Measurements from ENCODE around the gene GFY. TPM values are rescaled to one million over a fixed set of nuclear protein-coding genes. Genes with fewer than 3 reads are reported as not detected.

GFY gene
- total and polyA plus RNA-seq, 2 experiments from 2014 or later = 1.8 to 8.4 TPM

DNA sequence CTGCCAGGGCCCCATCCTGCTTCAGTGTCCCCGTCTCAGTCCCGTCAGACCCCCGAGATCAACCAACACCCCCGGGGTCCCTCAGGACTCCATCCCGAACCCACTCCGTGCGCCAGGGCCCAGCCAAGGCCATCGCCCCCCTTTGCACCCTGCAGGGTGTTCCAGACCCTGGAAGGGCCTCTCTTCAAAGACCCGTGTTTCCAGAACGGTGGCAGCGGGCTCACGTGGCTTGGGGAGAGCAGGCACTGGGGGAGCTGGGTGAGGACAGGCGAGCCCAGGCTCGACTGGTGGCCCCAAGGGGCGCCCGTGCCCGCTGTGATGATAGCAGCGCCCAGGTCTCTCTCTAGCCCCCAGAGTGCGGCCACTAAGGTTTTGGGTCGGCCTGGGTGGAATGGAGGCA lies 35.8 kb upstream of the GFY start:
- Histone ChIP-seq H3K27ac (no peak overlapping the region), H3K27me3 (no peaks in the 10 kb centered on the region), H3K36me3 (no peaks in the 10 kb centered on the region), H3K9me3 (ENCODE audit: low read depth) (no peaks in the 10 kb centered on the region), H3K4me3 (no peak overlapping the region), H3K4me1 (ENCODE audit: low read depth) (no peaks in the 10 kb centered on the region)
- TF ChIP-seq, protein P1, sequence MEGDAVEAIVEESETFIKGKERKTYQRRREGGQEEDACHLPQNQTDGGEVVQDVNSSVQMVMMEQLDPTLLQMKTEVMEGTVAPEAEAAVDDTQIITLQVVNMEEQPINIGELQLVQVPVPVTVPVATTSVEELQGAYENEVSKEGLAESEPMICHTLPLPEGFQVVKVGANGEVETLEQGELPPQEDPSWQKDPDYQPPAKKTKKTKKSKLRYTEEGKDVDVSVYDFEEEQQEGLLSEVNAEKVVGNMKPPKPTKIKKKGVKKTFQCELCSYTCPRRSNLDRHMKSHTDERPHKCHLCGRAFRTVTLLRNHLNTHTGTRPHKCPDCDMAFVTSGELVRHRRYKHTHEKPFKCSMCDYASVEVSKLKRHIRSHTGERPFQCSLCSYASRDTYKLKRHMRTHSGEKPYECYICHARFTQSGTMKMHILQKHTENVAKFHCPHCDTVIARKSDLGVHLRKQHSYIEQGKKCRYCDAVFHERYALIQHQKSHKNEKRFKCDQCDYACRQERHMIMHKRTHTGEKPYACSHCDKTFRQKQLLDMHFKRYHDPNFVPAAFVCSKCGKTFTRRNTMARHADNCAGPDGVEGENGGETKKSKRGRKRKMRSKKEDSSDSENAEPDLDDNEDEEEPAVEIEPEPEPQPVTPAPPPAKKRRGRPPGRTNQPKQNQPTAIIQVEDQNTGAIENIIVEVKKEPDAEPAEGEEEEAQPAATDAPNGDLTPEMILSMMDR (IDR thresholded peaks at IDR 0.05; ENCODE audit: low read depth, low read length) = no peak
- DNase-seq (ENCODE audit: low read depth in 1 of 2, low spot score in 1 of 2) = no peak

DNA sequence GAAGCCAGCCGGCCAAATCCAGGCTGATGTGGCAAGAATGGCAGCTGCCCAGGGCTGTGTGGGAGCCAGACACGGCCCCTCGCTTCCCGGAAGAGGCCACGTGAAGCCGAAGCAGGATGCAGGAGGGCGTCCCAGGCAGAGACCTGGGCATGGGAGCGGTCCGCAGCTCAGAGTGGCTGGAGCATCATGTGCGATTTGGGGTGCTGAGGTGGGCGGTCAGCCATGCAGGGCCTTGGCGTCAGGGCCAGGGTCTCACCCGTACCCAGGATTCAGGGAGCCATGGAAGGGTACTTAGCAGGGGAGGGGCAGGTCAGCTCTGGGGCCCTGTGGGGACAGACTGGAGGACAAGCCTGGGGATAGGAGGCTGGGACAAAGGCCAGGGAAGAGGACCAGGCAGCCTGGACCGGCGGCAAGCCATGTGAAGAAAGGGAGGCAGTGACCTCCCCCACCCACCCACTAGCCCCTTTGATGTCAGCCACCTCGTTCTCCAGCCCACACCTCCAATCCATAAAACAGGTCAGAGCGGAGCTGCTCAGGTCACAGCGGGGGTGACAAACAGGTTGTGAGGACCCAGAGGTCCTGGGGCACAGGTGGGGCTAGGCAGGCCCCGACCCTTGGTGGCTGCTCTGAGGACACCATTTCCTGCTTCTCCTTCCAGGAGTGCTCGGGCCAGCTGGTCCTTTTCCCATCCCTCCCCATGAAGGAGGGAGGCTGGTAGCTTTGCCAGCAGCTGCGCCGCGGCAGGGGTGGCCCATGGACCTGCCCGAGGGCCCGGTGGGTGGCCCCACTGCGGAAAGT lies 34.9 kb upstream of the GFY start:
- Histone ChIP-seq H3K27me3 (no peaks in the 10 kb centered on the region), H3K36me3 (no peaks in the 10 kb centered on the region), H3K4me3 (no peak overlapping the region), H3K27ac (no peak overlapping the region), H3K4me1 (ENCODE audit: low read depth) (no peaks in the 10 kb centered on the region), H3K9me3 (ENCODE audit: low read depth) (no peaks in the 10 kb centered on the region)
- DNase-seq (ENCODE audit: low read depth in 1 of 2, low spot score in 1 of 2) = no peak
- TF ChIP-seq, protein P1 (IDR thresholded peaks at IDR 0.05; ENCODE audit: low read depth, low read length) = no peak

DNA sequence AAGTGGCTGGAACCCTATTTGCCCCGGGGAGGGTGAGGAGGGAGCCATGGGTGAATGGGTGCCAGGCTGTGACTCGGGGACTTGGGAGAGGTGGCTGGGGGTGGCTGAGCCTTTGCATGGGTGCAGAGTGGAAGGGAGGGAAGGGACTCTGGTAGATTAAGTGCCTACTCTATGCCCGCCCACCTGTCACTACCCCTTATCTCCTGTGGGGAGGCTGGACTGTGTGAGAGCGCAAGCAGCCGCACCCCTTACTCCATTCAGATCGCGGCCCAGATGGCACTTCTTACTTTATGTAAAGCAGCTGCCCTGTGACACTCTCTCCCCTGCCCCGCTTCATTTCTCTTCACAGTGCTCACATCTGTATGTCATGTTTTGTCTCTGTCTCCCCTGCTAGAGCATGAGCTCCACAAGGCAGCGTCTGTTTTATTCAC lies 34.2 kb upstream of the GFY start:
- TF ChIP-seq, protein P1 (IDR thresholded peaks at IDR 0.05; ENCODE audit: low read depth, low read length) = no peak
- no peaks in the 10 kb centered on the region for H3K36me3 ChIP-seq
- no peak for DNase-seq (ENCODE audit: low read depth in 1 of 2, low spot score in 1 of 2)

DNA sequence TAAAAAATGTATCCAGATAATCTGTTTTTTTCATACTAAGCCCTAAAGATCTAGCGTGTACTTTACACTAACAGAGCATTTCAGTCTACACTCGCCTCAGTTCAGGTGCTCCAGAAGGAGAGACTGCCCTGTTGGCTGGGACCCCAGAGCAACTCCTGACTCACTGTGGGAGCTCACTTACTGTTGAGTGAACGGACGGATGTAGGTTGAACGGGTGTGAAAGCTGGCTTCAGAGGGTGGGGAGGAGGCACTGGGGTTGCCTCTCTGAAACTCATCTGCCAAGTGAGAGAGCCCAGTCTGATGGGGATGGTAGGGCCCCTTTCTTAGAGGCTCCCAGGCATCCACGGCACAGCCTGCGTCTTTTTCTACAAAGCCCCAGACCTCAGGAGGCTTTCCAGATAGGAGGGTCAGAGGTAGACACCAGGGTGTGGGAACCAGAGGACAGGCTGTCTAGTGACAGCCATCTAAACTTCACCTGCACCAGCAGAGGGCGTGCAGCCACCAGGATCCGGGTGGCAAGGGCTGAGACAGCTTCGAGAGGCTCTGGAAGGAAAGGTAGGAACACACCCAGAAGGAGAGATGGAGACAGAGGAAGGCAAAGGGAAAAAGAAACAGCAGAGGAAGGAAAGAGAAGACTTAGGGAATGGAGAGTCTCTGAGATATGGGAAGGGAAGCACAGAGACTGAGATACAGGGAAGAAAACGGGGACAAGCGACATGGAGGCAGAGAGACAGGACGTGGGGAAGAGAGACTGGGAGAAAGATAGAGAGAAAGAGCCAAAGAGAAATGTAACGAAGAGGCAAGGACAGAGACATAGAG lies 33.4 kb upstream of the GFY start:
- DNase-seq (ENCODE audit: low read depth in 1 of 2, low spot score in 1 of 2) = peak; percentile 78 to 88
- TF ChIP-seq, protein P1 (IDR thresholded peaks at IDR 0.05; ENCODE audit: low read depth, low read length) = peak; percentile 79

More for the DNA sequence above, 34.2 kb upstream of the GFY start:
- Histone ChIP-seq H3K9me3 (ENCODE audit: low read depth) (no peaks in the 10 kb centered on the region), H3K4me1 (ENCODE audit: low read depth) (no peaks in the 10 kb centered on the region), H3K4me3 (no peak overlapping the region), H3K27ac (no peak overlapping the region), H3K27me3 (no peaks in the 10 kb centered on the region)

DNA sequence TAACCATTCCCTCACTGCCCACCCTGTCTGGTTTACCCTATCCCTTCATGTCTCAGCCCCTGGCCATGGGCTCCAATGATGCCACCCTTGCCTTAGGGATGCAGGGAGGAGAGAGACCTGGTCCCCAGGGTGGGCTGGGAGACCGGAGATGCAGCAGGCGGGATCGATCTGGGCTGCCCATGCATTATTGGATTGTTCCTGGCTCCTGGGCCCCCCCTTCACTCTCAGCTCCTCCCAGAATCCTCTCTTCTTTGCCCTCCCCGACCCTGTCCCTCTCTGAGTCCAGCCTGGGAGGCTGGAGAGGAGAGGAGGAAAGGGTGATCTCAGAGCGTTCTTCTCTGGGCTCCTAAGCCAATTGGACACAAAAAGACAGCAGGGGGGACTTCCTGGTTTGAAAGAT lies 31.3 kb upstream of the GFY start:
- no peaks in the 10 kb centered on the region for H3K9me3 ChIP-seq (ENCODE audit: low read depth)
- TF ChIP-seq, protein P1 (IDR thresholded peaks at IDR 0.05; ENCODE audit: low read depth, low read length) = no peak
- H3K4me3 ChIP-seq = no peak overlapping the region
- no peaks in the 10 kb centered on the region for H3K36me3 ChIP-seq
- no peaks in the 10 kb centered on the region for H3K27me3 ChIP-seq
- DNase-seq (ENCODE audit: low read depth in 1 of 2, low spot score in 1 of 2) = no peak
- H3K27ac ChIP-seq = no peak overlapping the region
- no peaks in the 10 kb centered on the region for H3K4me1 ChIP-seq (ENCODE audit: low read depth)

More for the DNA sequence above, 33.4 kb upstream of the GFY start:
- Histone ChIP-seq H3K9me3 (ENCODE audit: low read depth) (no peaks in the 10 kb centered on the region), H3K4me3 (no peak overlapping the region), H3K27me3 (no peaks in the 10 kb centered on the region), H3K36me3 (no peaks in the 10 kb centered on the region), H3K4me1 (ENCODE audit: low read depth) (no peaks in the 10 kb centered on the region), H3K27ac (no peak overlapping the region)
